CD4-positive, CD25-positive, alpha-beta regulatory T cell (primary cell): ENCODE results near the gene RHBG. TPM values are rescaled to one million over a fixed set of nuclear protein-coding genes. Genes with fewer than 3 reads are reported as not detected.

Experiments
- ATAC-seq, 2 donors: fragments of 150-1000 bp; cut with Tn5 transposase; one replicate each; pipeline ENCODE4 v1.10.0; 2021; ENCODE audit warnings: low read depth in 2 of 2, moderate number of reproducible peaks in 2 of 2, moderate library complexity in 1 of 2
- DNase-seq, 3 donors: peaks; one replicate each; pipeline versions ENCODE4 v3.0.0 to v3.0.0-alpha.2; 2012 to 2022; ENCODE audit warnings: mixed read lengths in 1 of 3
- H3K27ac ChIP-seq: one replicate; pipeline ENCODE4 v1.7.0; 2013; ENCODE audit warnings: mild to moderate bottlenecking, low read length; ENCODE audit not compliant: insufficient read depth, poor library complexity, severe bottlenecking
- H3K27me3 ChIP-seq: one replicate; pipeline ENCODE4 v1.7.0; 2013; ENCODE audit warnings: low read length; ENCODE audit not compliant: control insufficient read depth, insufficient read depth
- H3K36me3 ChIP-seq: one replicate; pipeline ENCODE4 v1.7.0; 2013; ENCODE audit warnings: mild to moderate bottlenecking, low read length, moderate library complexity; ENCODE audit not compliant: control insufficient read depth, insufficient read depth
- H3K4me1 ChIP-seq: 2 replicates; pipeline ENCODE4 v1.7.0; 2013; ENCODE audit warnings: mild to moderate bottlenecking, low read length; ENCODE audit not compliant: insufficient read depth, control insufficient read depth, poor library complexity, severe bottlenecking
- H3K4me3 ChIP-seq: one replicate; pipeline ENCODE4 v1.7.0; 2013; ENCODE audit warnings: low read depth, mild to moderate bottlenecking, low read length, moderate library complexity
- H3K9me3 ChIP-seq, 2 experiments: 1 replicate in 1 of 2; 2 replicates in 1 of 2; pipeline ENCODE4 v1.7.0; 2013; ENCODE audit warnings: low read length in 2 of 2, mild to moderate bottlenecking in 1 of 2, moderate library complexity in 1 of 2; ENCODE audit not compliant: control insufficient read depth in 2 of 2
- H3K27ac Mint-ChIP-seq, 3 donors: one replicate each; pipeline ENCODE4 v1.8.0; 2020 to 2022; ENCODE audit warnings: mild to moderate bottlenecking in 3 of 3, mixed read lengths in 3 of 3, moderate library complexity in 2 of 3
- H3K27me3 Mint-ChIP-seq: one replicate; pipeline ENCODE4 v1.8.0; 2022; ENCODE audit warnings: mild to moderate bottlenecking, mixed read lengths
- H3K36me3 Mint-ChIP-seq: one replicate; pipeline ENCODE4 v1.8.0; 2020; ENCODE audit warnings: mixed read lengths
- H3K4me1 Mint-ChIP-seq, 4 donors: one replicate each; pipeline ENCODE4 v1.8.0; 2020 to 2022; ENCODE audit warnings: mixed read lengths in 4 of 4, mild to moderate bottlenecking in 1 of 4
- H3K4me3 Mint-ChIP-seq, 4 donors: one replicate each; pipeline ENCODE4 v1.8.0; 2020 to 2022; ENCODE audit warnings: mild to moderate bottlenecking in 4 of 4, mixed read lengths in 4 of 4, moderate library complexity in 3 of 4
- H3K9me3 Mint-ChIP-seq, 7 donors: one replicate each; pipeline ENCODE4 v1.8.0; 2020 to 2022; ENCODE audit warnings: mixed read lengths in 7 of 7, mild to moderate bottlenecking in 3 of 7, moderate library complexity in 2 of 7
- polyA plus RNA-seq, 4 donors: library from polyadenylated mRNA; unstranded; fragments of 300-500 nt; fragmentation: Illumina TruSeq; gene quantifications; one replicate each; pipeline ENCODE4 v1.2.3, GENCODE V29; 2021
- total RNA-seq: library from RNA; stranded (reverse); gene quantifications from one replicate; pipeline ENCODE4 v1.2.3, GENCODE V29; 2022

Gene RHBG
- total and polyA plus RNA-seq, 5 donors from 2014 or later, result not detected

DNA sequence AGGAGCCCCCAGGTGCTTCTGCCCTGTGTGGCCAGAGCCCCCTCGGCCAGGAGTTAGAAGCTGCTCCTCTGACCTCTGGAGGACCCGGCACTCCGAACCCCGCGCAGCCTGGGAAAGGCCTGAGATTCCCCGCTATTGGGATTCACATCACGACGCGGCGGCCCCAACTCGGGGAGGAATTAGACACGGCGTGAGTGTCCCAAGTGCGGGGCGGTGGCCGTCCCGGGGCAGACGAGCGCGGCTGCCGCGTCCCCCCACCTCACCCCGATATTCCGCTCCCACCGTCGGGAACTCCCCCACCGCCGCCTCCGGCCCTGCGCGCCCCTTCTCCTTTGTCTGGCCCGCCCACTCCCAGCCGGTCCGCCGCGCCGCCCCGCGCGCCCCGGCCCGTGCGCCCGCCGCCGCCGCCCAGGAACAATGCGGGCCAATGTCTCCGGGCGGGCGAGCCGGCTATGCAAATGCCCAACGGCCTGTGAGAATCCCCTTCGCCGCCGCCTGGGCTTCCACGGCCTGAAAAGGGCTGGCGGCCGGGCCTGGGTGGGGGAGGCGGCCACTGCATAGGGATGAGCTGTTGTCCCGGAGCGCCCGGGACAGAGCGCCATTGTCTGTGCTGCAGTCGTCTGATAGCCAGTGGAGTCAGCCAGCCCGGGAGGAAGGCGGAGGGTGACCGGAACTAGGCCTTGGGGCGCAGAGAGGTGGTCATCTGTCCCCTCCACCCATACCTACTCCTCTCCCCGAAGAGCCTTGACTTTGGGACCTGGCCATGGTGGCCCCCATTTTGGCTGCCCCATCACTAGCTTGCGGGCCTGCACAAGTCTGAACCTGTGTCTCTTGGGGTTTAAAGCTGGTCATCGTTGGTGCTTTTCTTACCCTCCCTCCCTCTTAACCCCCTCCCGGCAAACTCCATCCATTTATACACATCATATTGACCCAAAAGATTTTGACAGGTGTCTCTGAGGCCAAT, 19.4 kb downstream of the RHBG start:
- no peak for ATAC-seq
- Histone ChIP-seq H3K36me3 (no peaks in the 10 kb centered on the region), H3K9me3 (no peaks in the 10 kb centered on the region), H3K27me3 (peaks cover 3% of the 10 kb centered on the region), H3K4me3 (no peak overlapping the region), H3K27ac (no peak overlapping the region), H3K4me1 (peaks cover 5% of the 10 kb centered on the region)
- peaks cover 0 to 8% (median 5%) of the 10 kb centered on the region in 4 donors for H3K4me1 Mint-ChIP-seq
- peaks cover 42% of the 10 kb centered on the region for H3K27me3 Mint-ChIP-seq
- H3K9me3 Mint-ChIP-seq, result no peaks in the 10 kb centered on the region
- no peaks in the 10 kb centered on the region for H3K36me3 Mint-ChIP-seq
- H3K27ac Mint-ChIP-seq, result no peak overlapping the region
- H3K4me3 Mint-ChIP-seq, result no peak overlapping the region
- DNase-seq, result no peak

GRCh38 chr1:156389311-156389710, 20.3 kb downstream of the RHBG start:
- Histone ChIP-seq H3K4me1 (peaks cover 5% of the 10 kb centered on the region), H3K4me3 (no peak overlapping the region), H3K27me3 (peaks cover 3% of the 10 kb centered on the region), H3K36me3 (no peaks in the 10 kb centered on the region), H3K27ac (no peak overlapping the region), H3K9me3 (no peaks in the 10 kb centered on the region)
- peaks cover 0 to 8% (median 5%) of the 10 kb centered on the region in 4 donors for H3K4me1 Mint-ChIP-seq
- DNase-seq (no peak), ATAC-seq (no peak)
- H3K9me3 Mint-ChIP-seq, result no peaks in the 10 kb centered on the region
- H3K36me3 Mint-ChIP-seq, result no peaks in the 10 kb centered on the region
- H3K27ac Mint-ChIP-seq, result no peak overlapping the region
- no peak overlapping the region for H3K4me3 Mint-ChIP-seq
- peaks cover 41% of the 10 kb centered on the region for H3K27me3 Mint-ChIP-seq

DNA sequence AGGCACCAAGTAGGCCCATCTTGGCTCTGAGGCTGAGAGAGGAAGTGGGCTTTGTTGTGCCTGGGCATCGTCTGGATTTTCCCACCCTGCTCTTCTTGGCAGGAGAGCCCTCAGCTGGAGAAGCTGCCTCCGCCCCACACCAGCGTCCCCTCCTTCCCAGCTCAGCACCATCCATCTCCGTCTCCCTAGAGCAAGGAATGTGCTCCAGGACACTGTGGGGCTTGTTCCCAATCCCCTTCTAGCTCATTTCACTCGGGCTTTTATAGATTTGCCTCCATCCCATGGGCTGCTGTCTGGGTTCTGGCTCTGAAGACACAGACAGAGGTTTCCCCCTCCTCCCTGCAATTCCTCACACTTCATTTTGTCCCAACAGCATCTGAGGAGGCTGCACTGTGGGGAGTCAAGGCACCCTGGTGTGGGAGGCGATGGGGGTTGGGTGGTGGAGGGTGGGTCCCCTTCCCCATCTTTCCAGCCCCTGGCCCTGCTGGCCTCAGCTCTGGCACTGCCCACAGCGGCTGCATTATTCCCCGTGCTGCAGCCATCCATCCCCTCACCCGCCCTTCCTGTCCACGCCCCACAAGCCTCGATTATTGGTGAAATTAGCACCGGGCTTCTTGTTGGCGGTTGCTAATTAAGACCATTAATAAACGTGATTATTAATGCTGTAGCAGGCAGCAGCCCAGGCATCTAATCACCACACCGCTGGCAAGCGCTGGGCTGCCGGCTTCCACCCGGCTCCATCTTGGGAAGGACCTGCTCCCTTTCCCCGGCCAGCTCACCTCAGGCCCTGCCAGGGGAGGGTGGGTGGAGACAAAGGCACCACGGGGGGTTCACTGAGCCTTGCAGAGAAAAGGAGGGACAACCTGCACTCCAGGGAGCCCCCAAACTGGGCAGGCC, 21.7 kb downstream of the RHBG start:
- Histone ChIP-seq H3K4me1 (peaks cover 2% of the 10 kb centered on the region), H3K36me3 (no peaks in the 10 kb centered on the region), H3K27me3 (peaks cover 3% of the 10 kb centered on the region), H3K4me3 (no peak overlapping the region), H3K9me3 (no peaks in the 10 kb centered on the region), H3K27ac (no peak overlapping the region)
- Mint-ChIP-seq H3K36me3 (no peaks in the 10 kb centered on the region), H3K9me3 (no peaks in the 10 kb centered on the region), H3K27me3 (peaks cover 37% of the 10 kb centered on the region), H3K27ac (no peak overlapping the region), H3K4me1 (peaks cover 0 to 8% (median 4%) of the 10 kb centered on the region in 4 donors), H3K4me3 (no peak overlapping the region)
- ATAC-seq (no peak), DNase-seq (no peak)

- Histone ChIP-seq H3K9me3 (no peaks in the 10 kb centered on the region), H3K27me3 (peaks cover 3% of the 10 kb centered on the region), H3K4me3 (no peak overlapping the region), H3K36me3 (no peaks in the 10 kb centered on the region), H3K4me1 (no peaks in the 10 kb centered on the region), H3K27ac (no peak overlapping the region)
- DNase-seq, result no peak
- Mint-ChIP-seq H3K4me3 (no peak overlapping the region), H3K4me1 (peaks cover 0 to 8% (median 0%) of the 10 kb centered on the region in 4 donors), H3K27ac (no peak overlapping the region), H3K9me3 (no peaks in the 10 kb centered on the region), H3K36me3 (no peaks in the 10 kb centered on the region), H3K27me3 (peaks cover 34% of the 10 kb centered on the region)
- no peak for ATAC-seq
Measured at GRCh38 chr1:156391366-156391677, 22.3 kb downstream of the RHBG start.

DNA sequence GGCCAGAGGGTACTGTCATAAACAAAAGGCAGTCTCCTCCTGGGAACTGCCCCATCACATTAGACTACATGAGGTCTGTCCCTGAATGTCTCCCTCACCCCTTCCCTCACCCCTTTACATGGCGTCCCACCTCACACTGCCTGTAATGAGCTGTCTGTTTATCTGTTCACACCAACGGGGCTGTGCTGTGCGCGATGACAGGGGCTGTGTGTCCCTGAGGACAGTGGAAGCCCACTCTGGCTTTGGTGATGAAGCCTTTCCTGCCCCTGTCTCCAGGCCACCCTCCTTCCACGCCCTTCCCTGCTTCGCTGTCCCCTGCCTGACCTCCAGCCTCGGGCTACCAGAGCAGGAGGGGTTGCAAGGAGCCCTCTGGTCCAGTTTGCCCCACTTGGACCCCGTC, 22.7 kb downstream of the RHBG start:
- no peaks in the 10 kb centered on the region for H3K9me3 Mint-ChIP-seq

DNA sequence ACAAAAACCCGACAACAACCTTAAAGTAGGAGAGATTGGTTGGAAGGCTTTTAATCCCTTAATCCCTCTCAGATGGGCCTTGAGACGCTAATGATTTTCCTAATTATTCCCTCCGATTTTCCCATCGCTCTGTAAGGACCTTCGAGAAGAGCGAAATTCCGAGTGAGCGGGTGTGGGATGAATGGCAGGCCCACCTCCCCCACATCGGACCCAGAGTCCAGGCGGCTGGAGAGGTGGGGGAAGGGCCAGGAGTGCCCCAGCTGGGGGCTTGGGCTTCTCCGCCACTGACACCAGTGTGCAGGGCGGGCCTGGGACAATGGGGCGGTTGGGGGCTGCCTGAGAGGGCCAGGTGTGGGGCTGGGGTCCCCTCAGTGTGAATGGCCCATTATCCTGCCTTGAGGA, 23.4 kb downstream of the RHBG start:
- peaks cover 0 to 1% (median 0%) of the 10 kb centered on the region in 4 donors for H3K4me1 Mint-ChIP-seq
- H3K27me3 Mint-ChIP-seq, result peaks cover 27% of the 10 kb centered on the region
- Histone ChIP-seq H3K9me3 (no peaks in the 10 kb centered on the region), H3K27me3 (peaks cover 3% of the 10 kb centered on the region), H3K36me3 (no peaks in the 10 kb centered on the region), H3K4me3 (no peak overlapping the region), H3K27ac (no peak overlapping the region), H3K4me1 (no peaks in the 10 kb centered on the region)
- DNase-seq (no peak), ATAC-seq (no peak)
- no peak overlapping the region for H3K27ac Mint-ChIP-seq
- H3K9me3 Mint-ChIP-seq, result no peaks in the 10 kb centered on the region
- no peaks in the 10 kb centered on the region for H3K36me3 Mint-ChIP-seq
- H3K4me3 Mint-ChIP-seq, result no peak overlapping the region

More for the DNA sequence above, 22.7 kb downstream of the RHBG start:
- Mint-ChIP-seq H3K27me3 (peaks cover 31% of the 10 kb centered on the region), H3K27ac (no peak overlapping the region), H3K4me3 (no peak overlapping the region), H3K36me3 (no peaks in the 10 kb centered on the region), H3K4me1 (peaks cover 0 to 8% (median 0%) of the 10 kb centered on the region in 4 donors)
- no peak for ATAC-seq
- Histone ChIP-seq H3K9me3 (no peaks in the 10 kb centered on the region), H3K27me3 (peaks cover 3% of the 10 kb centered on the region), H3K36me3 (no peaks in the 10 kb centered on the region), H3K4me3 (no peak overlapping the region), H3K4me1 (no peaks in the 10 kb centered on the region), H3K27ac (no peak overlapping the region)
- DNase-seq, result no peak

- H3K27me3 ChIP-seq, result peaks cover 3% of the 10 kb centered on the region
- no peaks in the 10 kb centered on the region for H3K36me3 Mint-ChIP-seq
- no peak overlapping the region for H3K27ac ChIP-seq
- H3K27me3 Mint-ChIP-seq, result peaks cover 24% of the 10 kb centered on the region
- H3K4me1 Mint-ChIP-seq, result no peaks in the 10 kb centered on the region
- no peak for ATAC-seq
- H3K4me3 Mint-ChIP-seq, result no peak overlapping the region
- H3K9me3 ChIP-seq, result no peaks in the 10 kb centered on the region
- H3K36me3 ChIP-seq, result no peaks in the 10 kb centered on the region
- no peak overlapping the region for H3K27ac Mint-ChIP-seq
- DNase-seq, result no peak
- no peak overlapping the region for H3K4me3 ChIP-seq
- H3K9me3 Mint-ChIP-seq, result no peaks in the 10 kb centered on the region
- no peaks in the 10 kb centered on the region for H3K4me1 ChIP-seq
Measured at GRCh38 chr1:156393095-156393494, 24.1 kb downstream of the RHBG start.
